K562 (cell line): Measurements from ENCODE around the gene CMBL. TPM values are rescaled to one million over a fixed set of nuclear protein-coding genes. Genes with fewer than 3 reads are reported as not detected.

Source experiments
- polyA plus RNA-seq, 8 experiments: library from polyadenylated mRNA; depleted of rRNA in 4 of 8; stranded (reverse) in 5 of 8; unstranded in 3 of 8; fragments of >200 nt; fragmentation: Nextera tagmentation in 2 of 8; fragmentation: Illumina TruSeq in 1 of 8; extraction: Ambion mirVana in 2 of 8; extraction: Trizol in 1 of 8; gene quantifications; 2 replicates each; pipeline versions ENCODE4 v1.2.1 to v1.2.3, GENCODE V29; 2011 to 2014; ENCODE audit warnings: inconsistent platforms in 1 of 8, missing spikeins in 1 of 8
- total RNA-seq, 7 experiments: library from RNA; depleted of rRNA in 6 of 7; stranded (reverse); fragments of >200 nt in 6 of 7; fragmentation: Illumina TruSeq in 2 of 7; extraction: Trizol in 2 of 7; gene quantifications; 2 replicates each; pipeline versions ENCODE4 v1.2.1 to v1.2.3, GENCODE V29; 2011 to 2021; ENCODE audit warnings: low replicate concordance in 1 of 7
- TF ChIP-seq, protein P1 (sequence below): fragments of 250-450 bp; sonication (Bioruptor Pico); IDR thresholded peaks from 2 replicates; pipeline ENCODE4 v1.4.0; 2020; ENCODE audit warnings: mild to moderate bottlenecking, moderate library complexity
- TF ChIP-seq, protein P2 (sequence below), 2 experiments: fragments of 150-350 bp in 1 of 2; IDR thresholded peaks; 2 replicates each; pipeline ENCODE4 v1.6.1; 2012 to 2016; ENCODE audit warnings: low read depth in 2 of 2, low read length in 2 of 2, mild to moderate bottlenecking in 1 of 2, moderate library complexity in 1 of 2

Gene CMBL
- total and polyA plus RNA-seq, 9 of the 15 experiments (the other 6 are each of a cell fraction or from before 2014, with no cell fraction given): 22.6 to 192 (median 71.1) TPM

DNA sequence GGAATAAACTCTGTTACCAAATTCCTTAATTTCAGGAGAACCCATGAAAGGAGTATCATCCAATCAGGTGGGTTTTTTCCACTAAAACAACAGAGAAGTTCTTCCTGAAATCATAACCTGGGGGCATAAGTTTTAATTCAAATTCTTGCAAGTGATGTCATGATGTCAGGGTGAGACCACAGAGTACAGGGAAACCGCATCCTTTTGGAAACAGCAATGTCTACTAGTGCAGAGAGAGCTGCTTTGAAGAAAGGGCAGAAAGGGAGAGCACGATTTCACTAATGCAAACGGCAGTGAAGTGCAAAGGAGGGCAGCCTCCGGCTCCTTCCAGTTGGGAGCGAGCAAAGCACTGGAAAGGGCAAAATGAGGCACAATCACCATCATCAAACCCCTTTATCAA, 20.6 kb upstream of the CMBL start (continued):
- TF ChIP-seq, protein P1, sequence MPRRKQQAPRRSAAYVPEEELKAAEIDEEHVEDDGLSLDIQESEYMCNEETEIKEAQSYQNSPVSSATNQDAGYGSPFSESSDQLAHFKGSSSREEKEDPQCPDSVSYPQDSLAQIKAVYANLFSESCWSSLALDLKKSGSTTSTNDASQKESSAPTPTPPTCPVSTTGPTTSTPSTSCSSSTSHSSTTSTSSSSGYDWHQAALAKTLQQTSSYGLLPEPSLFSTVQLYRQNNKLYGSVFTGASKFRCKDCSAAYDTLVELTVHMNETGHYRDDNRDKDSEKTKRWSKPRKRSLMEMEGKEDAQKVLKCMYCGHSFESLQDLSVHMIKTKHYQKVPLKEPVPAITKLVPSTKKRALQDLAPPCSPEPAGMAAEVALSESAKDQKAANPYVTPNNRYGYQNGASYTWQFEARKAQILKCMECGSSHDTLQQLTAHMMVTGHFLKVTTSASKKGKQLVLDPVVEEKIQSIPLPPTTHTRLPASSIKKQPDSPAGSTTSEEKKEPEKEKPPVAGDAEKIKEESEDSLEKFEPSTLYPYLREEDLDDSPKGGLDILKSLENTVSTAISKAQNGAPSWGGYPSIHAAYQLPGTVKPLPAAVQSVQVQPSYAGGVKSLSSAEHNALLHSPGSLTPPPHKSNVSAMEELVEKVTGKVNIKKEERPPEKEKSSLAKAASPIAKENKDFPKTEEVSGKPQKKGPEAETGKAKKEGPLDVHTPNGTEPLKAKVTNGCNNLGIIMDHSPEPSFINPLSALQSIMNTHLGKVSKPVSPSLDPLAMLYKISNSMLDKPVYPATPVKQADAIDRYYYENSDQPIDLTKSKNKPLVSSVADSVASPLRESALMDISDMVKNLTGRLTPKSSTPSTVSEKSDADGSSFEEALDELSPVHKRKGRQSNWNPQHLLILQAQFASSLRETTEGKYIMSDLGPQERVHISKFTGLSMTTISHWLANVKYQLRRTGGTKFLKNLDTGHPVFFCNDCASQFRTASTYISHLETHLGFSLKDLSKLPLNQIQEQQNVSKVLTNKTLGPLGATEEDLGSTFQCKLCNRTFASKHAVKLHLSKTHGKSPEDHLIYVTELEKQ (CRISPR knock-in tag): no peak
- TF ChIP-seq, protein P2, sequence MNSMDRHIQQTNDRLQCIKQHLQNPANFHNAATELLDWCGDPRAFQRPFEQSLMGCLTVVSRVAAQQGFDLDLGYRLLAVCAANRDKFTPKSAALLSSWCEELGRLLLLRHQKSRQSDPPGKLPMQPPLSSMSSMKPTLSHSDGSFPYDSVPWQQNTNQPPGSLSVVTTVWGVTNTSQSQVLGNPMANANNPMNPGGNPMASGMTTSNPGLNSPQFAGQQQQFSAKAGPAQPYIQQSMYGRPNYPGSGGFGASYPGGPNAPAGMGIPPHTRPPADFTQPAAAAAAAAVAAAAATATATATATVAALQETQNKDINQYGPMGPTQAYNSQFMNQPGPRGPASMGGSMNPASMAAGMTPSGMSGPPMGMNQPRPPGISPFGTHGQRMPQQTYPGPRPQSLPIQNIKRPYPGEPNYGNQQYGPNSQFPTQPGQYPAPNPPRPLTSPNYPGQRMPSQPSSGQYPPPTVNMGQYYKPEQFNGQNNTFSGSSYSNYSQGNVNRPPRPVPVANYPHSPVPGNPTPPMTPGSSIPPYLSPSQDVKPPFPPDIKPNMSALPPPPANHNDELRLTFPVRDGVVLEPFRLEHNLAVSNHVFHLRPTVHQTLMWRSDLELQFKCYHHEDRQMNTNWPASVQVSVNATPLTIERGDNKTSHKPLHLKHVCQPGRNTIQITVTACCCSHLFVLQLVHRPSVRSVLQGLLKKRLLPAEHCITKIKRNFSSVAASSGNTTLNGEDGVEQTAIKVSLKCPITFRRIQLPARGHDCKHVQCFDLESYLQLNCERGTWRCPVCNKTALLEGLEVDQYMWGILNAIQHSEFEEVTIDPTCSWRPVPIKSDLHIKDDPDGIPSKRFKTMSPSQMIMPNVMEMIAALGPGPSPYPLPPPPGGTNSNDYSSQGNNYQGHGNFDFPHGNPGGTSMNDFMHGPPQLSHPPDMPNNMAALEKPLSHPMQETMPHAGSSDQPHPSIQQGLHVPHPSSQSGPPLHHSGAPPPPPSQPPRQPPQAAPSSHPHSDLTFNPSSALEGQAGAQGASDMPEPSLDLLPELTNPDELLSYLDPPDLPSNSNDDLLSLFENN (IDR thresholded peaks at IDR 0.05; ENCODE audit: low read depth in 2 of 2, low read length in 2 of 2): no peak
